ENCODE measurements around the gene ZNF761.
"Not testable (repeated sequence)": the region's sequence is repeated elsewhere in the genome, so short reads cannot be mapped to it uniquely, and the experiment has no call there.

Gene ZNF761

GRCh38 chr19:53471916-53472315 is 40.1 kb downstream of the ZNF761 start:
- no peaks in the 10 kb centered on the region for H3K9me3 ChIP-seq (ENCODE audit: severe bottlenecking)
- H3K27me3 ChIP-seq (ENCODE audit: insufficient read depth, low read depth, severe bottlenecking), result no peaks in the 10 kb centered on the region
- H3K36me3 ChIP-seq, result no peaks in the 10 kb centered on the region
- no peak for TF ChIP-seq CTCF (IDR thresholded peaks at IDR 0.05; ENCODE audit: low read depth, low read length)
- DNase-seq, result no peak
- no peak overlapping the region for H3K27ac ChIP-seq
- no peak overlapping the region for H3K4me3 ChIP-seq (ENCODE audit: low read depth, low read length)

- not testable (repeated sequence) for H3K9me3 ChIP-seq (ENCODE audit: severe bottlenecking); H3K27ac ChIP-seq; DNase-seq; H3K27me3 ChIP-seq (ENCODE audit: insufficient read depth, low read depth, severe bottlenecking); H3K4me3 ChIP-seq (ENCODE audit: low read depth, low read length); H3K36me3 ChIP-seq
These were observed 43.0 kb downstream of the ZNF761 start for GRCh38 chr19:53474832-53475231.

- H3K36me3 ChIP-seq; DNase-seq; H3K4me3 ChIP-seq (ENCODE audit: low read depth, low read length); H3K27ac ChIP-seq; H3K27me3 ChIP-seq (ENCODE audit: insufficient read depth, low read depth, severe bottlenecking); H3K9me3 ChIP-seq (ENCODE audit: severe bottlenecking): not testable (repeated sequence)
These were observed 43.7 kb downstream of the ZNF761 start for GRCh38 chr19:53475470-53475869.

GRCh38 chr19:53483751-53484150 is 52.0 kb downstream of the ZNF761 start:
- H3K9me3 ChIP-seq (ENCODE audit: severe bottlenecking); H3K4me3 ChIP-seq (ENCODE audit: low read depth, low read length); H3K27ac ChIP-seq; DNase-seq; H3K36me3 ChIP-seq; H3K27me3 ChIP-seq (ENCODE audit: insufficient read depth, low read depth, severe bottlenecking): not testable (repeated sequence)

- DNase-seq, result no peak
- no peak overlapping the region for H3K4me3 ChIP-seq (ENCODE audit: low read depth, low read length)
- H3K27ac ChIP-seq, result no peak overlapping the region
- no peak for TF ChIP-seq CTCF (IDR thresholded peaks at IDR 0.05; ENCODE audit: low read depth, low read length)
- no peaks in the 10 kb centered on the region for H3K9me3 ChIP-seq (ENCODE audit: severe bottlenecking)
- no peaks in the 10 kb centered on the region for H3K27me3 ChIP-seq (ENCODE audit: insufficient read depth, low read depth, severe bottlenecking)
- H3K36me3 ChIP-seq, result peaks cover 6% of the 10 kb centered on the region
These were observed 53.5 kb downstream of the ZNF761 start for GRCh38 chr19:53485046-53486004.

GRCh38 chr19:53492153-53492552 is 60.4 kb downstream of the ZNF761 start:
- Histone ChIP-seq H3K36me3 (peaks cover 6% of the 10 kb centered on the region; the same call in 1 of the 2 replicates), H3K4me3 (ENCODE audit: low read depth, low read length) (no peak overlapping the region), H3K27ac (no peak overlapping the region), H3K9me3 (ENCODE audit: severe bottlenecking) (peaks cover 2% of the 10 kb centered on the region), H3K27me3 (ENCODE audit: insufficient read depth, low read depth, severe bottlenecking) (no peaks in the 10 kb centered on the region)
- DNase-seq, result no peak
- TF ChIP-seq CTCF (IDR thresholded peaks at IDR 0.05; ENCODE audit: low read depth, low read length), result no peak

GRCh38 chr19:53497311-53498023 is 65.7 kb downstream of the ZNF761 start:
- H3K27ac ChIP-seq, result peak overlapping the region; percentile 47
- H3K4me3 ChIP-seq (ENCODE audit: low read depth, low read length); H3K9me3 ChIP-seq (ENCODE audit: severe bottlenecking); DNase-seq; H3K36me3 ChIP-seq; H3K27me3 ChIP-seq (ENCODE audit: insufficient read depth, low read depth, severe bottlenecking): not testable (repeated sequence)

GRCh38 chr19:53498024-53498395 is 66.2 kb downstream of the ZNF761 start:
- H3K36me3 ChIP-seq; H3K9me3 ChIP-seq (ENCODE audit: severe bottlenecking); H3K4me3 ChIP-seq (ENCODE audit: low read depth, low read length); H3K27me3 ChIP-seq (ENCODE audit: insufficient read depth, low read depth, severe bottlenecking): not testable (repeated sequence)
- H3K27ac ChIP-seq, result peak overlapping the region; percentile 47
- DNase-seq, result peak; percentile 26

- H3K9me3 ChIP-seq (ENCODE audit: severe bottlenecking); H3K27ac ChIP-seq; H3K27me3 ChIP-seq (ENCODE audit: insufficient read depth, low read depth, severe bottlenecking); H3K36me3 ChIP-seq: not testable (repeated sequence)
- H3K4me3 ChIP-seq (ENCODE audit: low read depth, low read length), result peak overlapping the region; percentile 29
- peak; percentile 21 for DNase-seq
These were observed 71.4 kb downstream of the ZNF761 start for GRCh38 chr19:53503151-53503550.

- H3K27ac ChIP-seq; H3K27me3 ChIP-seq (ENCODE audit: insufficient read depth, low read depth, severe bottlenecking); DNase-seq; H3K36me3 ChIP-seq; H3K9me3 ChIP-seq (ENCODE audit: severe bottlenecking): not testable (repeated sequence)
- peak overlapping the region; percentile 29 for H3K4me3 ChIP-seq (ENCODE audit: low read depth, low read length)
These were observed 72.0 kb downstream of the ZNF761 start for GRCh38 chr19:53503671-53504364.

- H3K36me3 ChIP-seq; H3K27me3 ChIP-seq (ENCODE audit: insufficient read depth, low read depth, severe bottlenecking); H3K9me3 ChIP-seq (ENCODE audit: severe bottlenecking); H3K4me3 ChIP-seq (ENCODE audit: low read depth, low read length); H3K27ac ChIP-seq; DNase-seq: not testable (repeated sequence)
These were observed 72.5 kb downstream of the ZNF761 start for GRCh38 chr19:53504365-53504703.

All from WERI-Rb-1 (cell line).